Amniotic stem cell (primary cell): ENCODE data around the gene NUAK2.

Experiments used
- DNase-seq: peaks from one replicate; lab custom pipeline; 2025; lab: John Stamatoyannopoulos, UW

The NUAK2 gene

GRCh38 chr1:205257735-205258134 is 63.8 kb downstream of the NUAK2 start:
- no peak for DNase-seq

GRCh38 chr1:205256951-205257625 is 64.5 kb downstream of the NUAK2 start:
- DNase-seq = no peak

GRCh38 chr1:205255941-205256780 is 65.4 kb downstream of the NUAK2 start:
- DNase-seq = peak; percentile 35
